HL-60/S4 (cell line): ENCODE measurements around the gene DNAH12.
"Not testable (repeated sequence)": the region's sequence is repeated elsewhere in the genome, so short reads cannot be mapped to it uniquely, and the experiment has no call there.

ENCODE experiments used
- in situ Hi-C: fragments of 300-500 bp; cut with MboI; formaldehyde crosslinking; loops from 2 replicates; pipeline ENCODE4 v1.14.3; 2022; ENCODE audit warnings: low sequenced_read_pairs

DNAH12 gene

DNA sequence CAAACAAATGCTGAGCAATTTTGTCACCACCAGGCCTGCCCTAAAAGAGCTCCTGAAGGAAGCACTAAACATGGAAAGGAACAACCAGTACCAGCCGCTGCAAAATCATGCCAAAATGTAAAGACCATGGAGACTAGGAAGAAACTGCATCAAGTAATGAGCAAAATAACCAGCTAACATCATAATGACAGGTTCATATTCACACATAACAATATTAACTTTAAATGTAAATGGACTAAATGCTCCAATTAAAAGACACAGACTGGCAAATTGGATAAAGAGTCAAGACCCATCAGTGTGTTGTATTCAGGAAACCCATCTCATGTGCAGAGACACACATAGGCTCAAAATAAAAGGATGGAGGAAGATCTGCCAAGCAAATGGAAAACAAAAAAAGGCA, 217.6 kb downstream of the DNAH12 start:
- in situ Hi-C loops = not testable (repeated sequence)

GRCh38 chr3:57314204-57314603, 229.9 kb downstream of the DNAH12 start:
- in situ Hi-C loops = no loop called here

- in situ Hi-C loops = no loop called here
Observed at GRCh38 chr3:57309769-57310360, 234.3 kb downstream of the DNAH12 start.

DNA sequence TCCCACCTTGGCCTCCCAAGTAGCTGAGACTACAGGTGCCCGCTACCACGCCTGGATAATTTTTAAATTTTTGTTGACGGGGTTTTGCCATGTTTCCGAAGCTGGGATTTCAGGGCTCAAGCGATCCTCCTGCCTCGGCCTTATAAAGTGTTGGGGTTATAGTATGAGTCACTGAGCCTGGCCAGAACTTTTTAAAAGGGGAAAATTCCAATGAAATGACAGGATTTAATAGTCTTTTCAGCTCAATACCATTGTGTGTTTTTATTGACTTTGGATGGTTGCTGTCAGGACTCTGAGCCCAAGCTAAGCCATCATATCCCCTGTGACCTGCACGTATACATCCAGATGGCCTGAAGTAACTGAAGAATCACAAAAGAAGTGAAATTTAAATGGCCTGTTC, 240.6 kb downstream of the DNAH12 start:
- in situ Hi-C loops = not testable (repeated sequence)

DNA sequence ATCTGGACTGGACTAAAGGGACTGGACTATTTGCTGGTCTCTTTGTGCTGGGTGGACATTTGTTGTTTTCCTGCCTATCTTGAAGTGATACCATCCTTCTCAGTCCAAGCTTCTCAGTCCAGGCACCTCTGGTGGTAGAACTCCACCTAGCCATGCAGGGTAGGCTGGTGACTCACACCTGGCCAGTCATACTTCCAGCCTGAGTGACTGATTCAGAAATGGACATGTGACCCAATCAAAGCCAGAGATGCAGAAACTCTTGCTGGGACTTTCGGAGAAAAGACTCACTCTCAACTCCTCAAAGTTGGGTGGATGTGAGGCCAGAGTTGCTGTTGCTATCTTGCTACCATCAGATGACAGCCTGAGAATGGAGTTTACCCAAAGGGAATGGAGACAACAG, 246.1 kb downstream of the DNAH12 start:
- in situ Hi-C loops = no loop called here

GRCh38 chr3:57292897-57293526, 251.1 kb downstream of the DNAH12 start:
- in situ Hi-C loops = no loop called here

DNA sequence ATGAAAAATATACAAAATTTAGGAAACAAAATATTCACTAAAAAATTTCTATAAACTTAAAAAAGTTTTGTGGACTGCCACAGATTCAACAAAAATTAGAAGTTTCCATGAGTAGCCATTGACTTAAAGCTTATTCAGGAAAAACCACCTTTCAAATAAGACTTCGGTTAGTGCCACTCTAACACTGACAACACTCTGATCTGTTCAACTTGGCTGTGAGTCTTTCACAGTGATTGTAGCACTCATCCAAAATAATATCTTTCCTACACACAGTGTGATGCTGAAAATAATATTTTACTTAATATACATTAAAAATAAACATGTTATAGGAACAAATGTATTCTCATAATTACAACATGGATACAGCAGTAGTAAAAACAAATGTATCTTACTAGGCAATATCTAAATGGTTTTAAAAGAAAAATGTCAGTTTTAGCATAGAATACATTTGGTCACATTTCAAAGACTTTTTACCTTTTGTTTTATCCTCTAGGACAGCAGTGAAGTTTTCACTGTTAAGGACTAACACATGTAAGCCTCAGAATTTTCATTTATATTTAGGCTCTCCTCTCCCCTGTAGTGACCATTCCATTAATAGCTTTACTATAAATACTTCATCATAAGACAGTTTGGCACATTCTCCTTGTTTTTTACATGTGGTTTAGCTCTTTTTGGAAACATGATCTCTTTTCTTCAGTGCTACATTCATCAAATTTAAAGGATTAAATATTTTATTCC, 251.8 kb downstream of the DNAH12 start, which contains the start of gene ASB14:
Gene ASB14, minus strand, starts transcription at position 527 of the 738 bp plus-strand sequence. CDS start 652 bp downstream, outside the sequence.
- in situ Hi-C loops = no loop called here

GRCh38 chr3:57288403-57288802, 255.7 kb downstream of the DNAH12 start:
- in situ Hi-C loops = no loop called here

DNA sequence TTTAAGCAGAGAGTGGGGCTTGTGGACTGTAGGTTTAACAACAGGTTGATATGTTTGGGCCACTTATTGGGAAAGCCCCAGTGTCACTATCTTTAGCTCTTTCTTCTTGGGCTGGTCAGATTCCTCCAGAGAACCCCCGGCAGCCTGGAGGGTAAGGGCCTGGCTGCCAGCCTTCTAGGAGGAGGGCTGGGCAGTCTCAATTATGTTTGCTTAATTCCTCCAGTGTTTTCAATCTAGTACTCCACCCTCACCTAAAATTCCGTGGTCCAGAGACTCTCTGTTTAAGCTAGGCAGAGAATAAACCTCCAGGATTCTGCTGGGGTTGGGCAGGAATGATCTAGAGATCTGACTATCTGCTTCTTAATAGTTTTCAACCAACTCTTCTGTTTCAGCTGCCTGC, 256.9 kb downstream of the DNAH12 start:
- in situ Hi-C loops = no loop called here

DNA sequence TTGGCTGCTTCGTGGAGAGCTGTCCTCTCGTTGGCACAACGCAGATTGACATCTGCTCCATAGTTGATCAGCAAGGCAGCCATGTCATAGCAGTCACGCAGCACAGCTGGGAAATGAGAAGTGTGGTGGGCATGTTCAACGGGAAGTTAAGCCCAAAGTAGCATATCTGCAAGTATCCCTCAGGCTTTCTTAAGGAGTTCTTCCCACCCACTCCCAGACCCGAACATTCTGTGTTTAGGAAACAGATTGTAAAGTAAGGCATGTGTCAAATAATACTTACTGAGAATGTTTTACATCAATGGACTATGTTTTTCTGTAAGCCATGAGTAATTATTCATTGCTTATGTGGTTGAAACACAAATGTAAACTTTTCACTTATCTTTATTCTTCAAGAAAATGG, 260.8 kb downstream of the DNAH12 start:
- in situ Hi-C loops = no loop called here

- in situ Hi-C loops = no loop called here
Observed at GRCh38 chr3:57281715-57282114, 262.4 kb downstream of the DNAH12 start.

DNA sequence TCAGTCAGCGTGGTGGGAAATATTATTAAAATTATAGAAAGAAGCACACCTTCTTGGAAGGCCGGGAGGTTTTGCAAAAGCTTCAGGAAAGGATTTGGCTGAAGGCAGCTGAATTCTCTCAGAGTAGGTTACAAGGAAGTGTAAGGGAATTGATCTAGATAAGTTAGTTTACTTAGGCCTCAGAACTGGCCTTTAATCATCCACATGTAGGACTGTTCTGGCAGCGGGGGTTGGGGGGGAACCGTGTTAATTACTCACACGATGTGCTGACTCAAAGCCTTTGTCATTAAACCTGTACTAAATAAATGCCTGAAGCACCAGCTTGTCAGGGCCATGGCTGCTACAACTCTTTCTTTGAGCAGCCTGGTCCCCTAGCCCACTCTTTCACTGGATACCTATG, 264.5 kb downstream of the DNAH12 start:
- in situ Hi-C loops = no loop called here

GRCh38 chr3:57278237-57278636, 265.9 kb downstream of the DNAH12 start:
- in situ Hi-C loops = no loop called here

DNA sequence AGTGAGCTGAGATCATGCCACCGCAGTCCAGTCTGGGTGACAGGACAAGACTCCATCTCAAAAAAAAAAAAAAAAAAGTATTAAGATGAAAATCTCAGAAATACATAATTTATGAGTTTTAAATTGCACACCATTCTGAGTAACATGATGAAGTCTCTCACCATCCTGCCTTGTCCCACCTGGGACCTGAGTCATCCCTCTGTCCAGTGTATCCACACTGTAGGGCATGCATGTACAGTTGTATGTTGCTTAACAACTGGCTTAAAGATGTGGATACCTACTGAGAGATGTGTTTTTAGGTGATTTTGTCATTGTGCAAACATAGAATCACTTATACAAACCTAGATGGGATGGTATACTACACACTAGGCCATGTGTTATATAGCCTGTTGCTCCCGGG, 268.8 kb downstream of the DNAH12 start:
- in situ Hi-C loops = no loop called here

- in situ Hi-C loops = no loop called here
Observed at GRCh38 chr3:57274845-57275244, 269.3 kb downstream of the DNAH12 start.

GRCh38 chr3:57268416-57268815, 275.7 kb downstream of the DNAH12 start:
- in situ Hi-C loops = no loop called here

GRCh38 chr3:57261929-57262328, 282.2 kb downstream of the DNAH12 start:
- in situ Hi-C loops = no loop called here

GRCh38 chr3:57261119-57261518, 283.0 kb downstream of the DNAH12 start:
- in situ Hi-C loops = no loop called here

DNA sequence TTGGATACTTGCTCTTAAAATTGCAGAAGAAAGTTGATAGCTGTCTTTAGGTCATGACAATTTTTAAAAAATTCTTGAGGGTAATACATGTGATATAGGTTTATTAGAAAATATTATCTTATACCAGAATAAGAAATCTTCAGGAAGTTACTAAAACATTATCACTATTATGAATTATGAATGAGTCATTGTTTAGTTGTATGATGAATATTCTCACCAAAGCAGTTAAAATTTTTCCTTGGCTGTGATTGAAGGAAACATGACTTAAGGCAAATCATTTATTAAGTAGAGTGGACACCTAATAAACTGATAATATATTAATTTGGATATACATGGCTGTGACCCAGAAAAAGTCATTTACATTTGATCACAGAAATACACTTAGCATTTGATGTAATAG, 286.5 kb downstream of the DNAH12 start:
- in situ Hi-C loops = no loop called here

DNA sequence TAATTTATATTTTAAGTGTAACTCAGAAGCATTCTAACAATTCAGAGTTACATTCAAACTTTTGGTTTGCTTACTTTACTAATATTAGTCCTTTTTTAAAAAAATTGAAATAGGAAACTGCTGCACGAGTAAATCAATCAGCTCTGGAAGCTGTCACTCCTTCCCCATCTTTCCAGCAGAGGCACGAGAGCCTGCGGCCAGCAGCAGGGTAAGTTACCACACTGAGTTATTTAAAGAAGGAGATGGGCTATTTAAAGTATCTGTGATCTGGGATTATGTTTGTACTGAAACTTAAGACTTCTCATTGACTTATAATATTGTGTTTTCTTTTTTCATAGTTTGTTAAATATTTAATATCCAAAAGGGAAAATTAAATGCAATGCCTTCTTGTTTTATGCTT, 287.3 kb downstream of the DNAH12 start:
- in situ Hi-C loops = no loop called here

DNA sequence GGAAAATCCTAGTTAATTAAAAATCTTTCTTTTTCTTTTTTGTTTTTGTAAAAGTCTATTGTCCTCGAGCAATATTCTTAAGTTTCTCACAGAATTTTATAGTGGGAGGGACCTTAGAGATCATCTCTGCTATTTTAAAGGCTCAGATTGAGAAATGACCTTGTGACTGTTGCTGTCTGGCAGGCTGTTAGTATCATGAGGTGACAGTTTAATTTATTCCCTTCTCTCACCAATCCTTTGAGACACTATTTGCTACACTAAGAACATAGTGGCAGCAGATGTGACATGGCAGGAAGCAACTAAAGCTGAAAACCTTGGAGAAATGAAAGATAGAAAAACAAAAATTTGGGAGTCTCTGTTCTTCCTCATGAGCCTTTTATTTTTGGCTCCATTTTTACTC, 291.7 kb downstream of the DNAH12 start:
- in situ Hi-C loops = no loop called here

DNA sequence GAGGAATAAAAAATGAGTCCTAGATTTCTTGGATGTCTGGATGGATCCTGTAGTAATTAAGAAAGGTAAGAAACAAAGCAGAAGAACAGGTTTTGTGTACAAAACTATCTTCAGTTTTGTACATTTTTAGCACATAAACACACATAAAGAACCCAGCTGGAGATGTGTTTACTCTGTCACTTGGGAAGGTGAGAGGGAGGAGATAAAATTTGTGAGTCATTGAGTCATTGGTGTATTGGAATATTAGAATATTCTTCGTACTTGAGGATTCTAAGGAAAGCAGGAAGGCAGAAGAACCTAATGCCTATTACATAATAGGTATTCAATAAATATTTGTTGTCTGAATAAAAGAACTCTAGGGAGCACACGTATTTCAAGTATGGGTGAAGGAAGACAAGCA, 299.2 kb downstream of the DNAH12 start:
- in situ Hi-C loops = no loop called here
